DMS 273 (cell line): ENCODE measurements around the gene MRM3.
"Not testable (repeated sequence)": the region's sequence is repeated elsewhere in the genome, so short reads cannot be mapped to it uniquely, and the experiment has no call there.

Experiments used
- DNase-seq: peaks from one replicate; lab custom pipeline; 2025; ENCODE audit not compliant: unreplicated experiment; lab: John Stamatoyannopoulos, UW

MRM3 gene

GRCh38 chr17:814371-814770, 32.2 kb downstream of the MRM3 start:
- DNase-seq: no peak

GRCh38 chr17:819251-819650, 37.1 kb downstream of the MRM3 start:
- no peak for DNase-seq

GRCh38 chr17:823501-823902, 41.3 kb downstream of the MRM3 start:
- no peak for DNase-seq

GRCh38 chr17:824378-824777, 42.2 kb downstream of the MRM3 start:
- DNase-seq: no peak

GRCh38 chr17:825216-825615, 43.1 kb downstream of the MRM3 start:
- DNase-seq: no peak

GRCh38 chr17:826778-827177, 44.6 kb downstream of the MRM3 start:
- no peak for DNase-seq

- DNase-seq: no peak
Measured at GRCh38 chr17:828761-829160, 46.6 kb downstream of the MRM3 start.

- not testable (repeated sequence) for DNase-seq
Measured at GRCh38 chr17:829614-830013, 47.5 kb downstream of the MRM3 start.

GRCh38 chr17:830381-830780, 48.2 kb downstream of the MRM3 start:
- no peak for DNase-seq

- DNase-seq: no peak
Measured at GRCh38 chr17:830950-831349, 48.8 kb downstream of the MRM3 start.

- DNase-seq: no peak
Measured at GRCh38 chr17:834136-834535, 52.0 kb downstream of the MRM3 start.

- DNase-seq: no peak
Measured at GRCh38 chr17:835263-835662, 53.1 kb downstream of the MRM3 start.

- DNase-seq: not testable (repeated sequence)
Measured at GRCh38 chr17:835721-836120, 53.6 kb downstream of the MRM3 start.

- no peak for DNase-seq
Measured at GRCh38 chr17:836151-836550, 54.0 kb downstream of the MRM3 start.

- DNase-seq: no peak
Measured at GRCh38 chr17:838486-838885, 56.3 kb downstream of the MRM3 start.

- no peak for DNase-seq
Measured at GRCh38 chr17:841313-841712, 59.2 kb downstream of the MRM3 start.
